K562 (cell line): ENCODE data around the gene FIGNL1. TPM values are rescaled to one million over a fixed set of nuclear protein-coding genes. Genes with fewer than 3 reads are reported as not detected.

Experiments
- ATAC-seq: fragments of 200-7000 bp; cut with Tn5 transposase; 3 replicates; pipeline ENCODE4 v1.9.1; 2020; ENCODE audit warnings: moderate library complexity
- BruUV-seq: library from RNA; stranded (reverse); fragments of 400-500 nt; replicated peaks from 2 replicates; lab custom pipeline; 2021; lab: Mats Ljungman, UMichigan
- CTCF ChIA-PET: fragments of 300-600 bp; formaldehyde crosslinking; extraction: SDS; loops from one replicate; lab custom pipeline; 2021; ENCODE audit warnings: low intra/inter-chr PET ratio; lab: Yijun Ruan, JAX
- POLR2A ChIA-PET: fragments of 300-600, 350-650 bp; sonication (Branson Sonifier 250); formaldehyde crosslinking; extraction: SDS; loops from one replicate; lab custom pipeline; 2021; ENCODE audit warnings: antibody characterized with exemption, inconsistent platforms; lab: Yijun Ruan, JAX
- DNase-seq, 4 experiments: peaks; one replicate each; pipeline versions ENCODE4 v3.0.0 to v3.0.0-alpha.2; 2011 to 2018; ENCODE audit warnings: low spot score in 3 of 4, mixed read lengths in 3 of 4; ENCODE audit errors: extremely low read depth in 1 of 4
- FAIRE-seq: peaks from 2 replicates; lab custom pipeline; 2011; peaks lifted over from hg19 to GRCh38; lab: Jason Lieb, UNC
- H2AFZ ChIP-seq: 2 replicates; pipeline ENCODE4 v1.6.0; 2011; ENCODE audit warnings: low read depth, low read length, control low read depth, inconsistent platforms
- H3K27ac ChIP-seq: fragments of 200-600 bp; 3 replicates; pipeline ENCODE4 v1.8.0; 2011; ENCODE audit warnings: low read depth, mild to moderate bottlenecking, control low read depth, inconsistent platforms, low read length, moderate library complexity, mixed read lengths; ENCODE audit errors: extremely low read depth
- H3K27me3 ChIP-seq, 2 experiments: fragments of 300-600 bp in 1 of 2; 2 replicates in 1 of 2; 3 replicates in 1 of 2; pipeline versions ENCODE4 v1.6.0 to v1.8.0; 2011; ENCODE audit warnings: inconsistent platforms in 2 of 2, low read length in 2 of 2, mild to moderate bottlenecking in 1 of 2, mixed read lengths in 1 of 2, moderate library complexity in 1 of 2; ENCODE audit not compliant: control insufficient read depth in 2 of 2, insufficient read depth in 2 of 2
- H3K36me3 ChIP-seq: fragments of 300-600 bp; 3 replicates; pipeline ENCODE4 v1.8.0; 2011; ENCODE audit warnings: mild to moderate bottlenecking, low read length, inconsistent platforms; ENCODE audit not compliant: control insufficient read depth, insufficient read depth
- H3K4me1 ChIP-seq, 2 experiments: fragments of 200-600 bp in 1 of 2; replicated peaks in 1 of 2; 2 replicates in 1 of 2; 3 replicates in 1 of 2; pipeline versions ENCODE4 v1.5.1 to v1.8.0; 2011; ENCODE audit warnings: inconsistent platforms in 2 of 2, low read length in 2 of 2, mild to moderate bottlenecking in 1 of 2, mixed read lengths in 1 of 2, moderate library complexity in 1 of 2; ENCODE audit not compliant: control insufficient read depth in 2 of 2, insufficient read depth in 2 of 2
- H3K4me2 ChIP-seq: 2 replicates; pipeline ENCODE4 v1.6.1; 2011; ENCODE audit warnings: low read length, control low read depth, inconsistent platforms, mixed read lengths; ENCODE audit not compliant: insufficient read depth
- H3K4me3 ChIP-seq: fragments of 200-600 bp; sonication (generic), shearing (Covaris generic); 2 replicates; pipeline ENCODE4 v1.5.1; 2016; ENCODE audit warnings: control low read depth, inconsistent platforms
- H3K79me2 ChIP-seq: fragments of 200-600 bp; 3 replicates; pipeline ENCODE4 v1.8.0; 2011; ENCODE audit warnings: low read length, inconsistent platforms; ENCODE audit not compliant: control insufficient read depth, insufficient read depth
- H3K9ac ChIP-seq, 2 experiments: 2 replicates each; pipeline versions ENCODE4 v1.6.0 to v1.6.1; 2011; ENCODE audit warnings: low read depth in 2 of 2, low read length in 2 of 2, control low read depth in 1 of 2, inconsistent platforms in 1 of 2, mild to moderate bottlenecking in 1 of 2, mixed read lengths in 1 of 2; ENCODE audit not compliant: insufficient read depth in 1 of 2
- H3K9me1 ChIP-seq: one replicate; pipeline ENCODE4 v1.6.0; 2011; ENCODE audit warnings: inconsistent platforms, mild to moderate bottlenecking, low read length, moderate library complexity; ENCODE audit not compliant: control insufficient read depth, insufficient read depth
- H3K9me3 ChIP-seq: replicated peaks from 2 replicates; pipeline ENCODE4 v1.5.1; 2011; ENCODE audit warnings: low read depth, low read length, inconsistent platforms; ENCODE audit not compliant: control insufficient read depth, insufficient read depth
- H4K20me1 ChIP-seq: replicated peaks from 2 replicates; pipeline ENCODE4 v1.6.1; 2011; ENCODE audit warnings: low read length, inconsistent platforms, mixed read lengths; ENCODE audit not compliant: control insufficient read depth, insufficient read depth
- ARID3A ChIP-seq: IDR thresholded peaks from 2 replicates; pipeline ENCODE4 v1.6.1; 2012; ENCODE audit warnings: low read depth, low read length, improper control_type of control experiment, borderline replicate concordance
- GTF2E2 ChIP-seq: fragments of 200-800 bp; sonication (Bioruptor generic); IDR thresholded peaks from 2 replicates; pipeline ENCODE4 v1.6.1; 2016; ENCODE audit warnings: missing genetic modification characterization, missing compliant biosample characterization
- KDM5B ChIP-seq: fragments of 200-600 bp; sonication (generic); IDR thresholded peaks from 2 replicates; pipeline ENCODE4 v1.6.1; 2012; ENCODE audit warnings: low read depth, mild to moderate bottlenecking, moderate library complexity, low read length, control low read depth, inconsistent platforms; ENCODE audit not compliant: insufficient replicate concordance
- RFX1 ChIP-seq: fragments of 450-650 bp; IDR thresholded peaks from 2 replicates; pipeline ENCODE4 v1.6.1; 2016; ENCODE audit warnings: mild to moderate bottlenecking, moderate library complexity
- ZBTB49 ChIP-seq: sonication (generic); formaldehyde crosslinking; IDR thresholded peaks from 2 replicates; pipeline ENCODE4 v1.8.0; 2022; ENCODE audit warnings: missing genetic modification reagents, mild to moderate bottlenecking, borderline replicate concordance
- ZNF644 ChIP-seq: fragments of 200-800 bp; sonication (Bioruptor generic); IDR thresholded peaks from 2 replicates; pipeline ENCODE4 v1.6.1; 2016; ENCODE audit warnings: low read depth, missing genetic modification characterization, missing compliant biosample characterization
- ZNF76 ChIP-seq: fragments of 250-450 bp; sonication (Bioruptor Pico); IDR thresholded peaks from 2 replicates; pipeline ENCODE4 v1.4.0; 2020; ENCODE audit warnings: mild to moderate bottlenecking, moderate library complexity, borderline replicate concordance
- ZNF830 ChIP-seq: fragments of 250-450 bp; sonication (Bioruptor Pico); IDR thresholded peaks from 2 replicates; pipeline ENCODE4 v1.5.0; 2021; ENCODE audit warnings: mild to moderate bottlenecking
- in situ Hi-C: fragments of 300-500 bp; cut with MboI; formaldehyde crosslinking; loops from 4 replicates; pipeline ENCODE4 v1.15.0; 2018; ENCODE audit warnings: inconsistent platforms, mixed read lengths
- intact Hi-C: fragments of 100-400 bp; cut with micrococcal nuclease; formaldehyde crosslinking; loops from 2 replicates; pipeline ENCODE4 v1.14.2; 2022
- polyA plus RNA-seq, 8 experiments: library from polyadenylated mRNA; depleted of rRNA in 4 of 8; stranded (reverse) in 5 of 8; unstranded in 3 of 8; fragments of >200 nt; fragmentation: Nextera tagmentation in 2 of 8; fragmentation: Illumina TruSeq in 1 of 8; extraction: Ambion mirVana in 2 of 8; extraction: Trizol in 1 of 8; gene quantifications; 2 replicates each; pipeline versions ENCODE4 v1.2.1 to v1.2.3, GENCODE V29; 2011 to 2014; ENCODE audit warnings: inconsistent platforms in 1 of 8, missing spikeins in 1 of 8
- total RNA-seq, 7 experiments: library from RNA; depleted of rRNA in 6 of 7; stranded (reverse); fragments of >200 nt in 6 of 7; fragmentation: Illumina TruSeq in 2 of 7; extraction: Trizol in 2 of 7; gene quantifications; 2 replicates each; pipeline versions ENCODE4 v1.2.1 to v1.2.3, GENCODE V29; 2011 to 2021; ENCODE audit warnings: low replicate concordance in 1 of 7

The FIGNL1 gene
- total and polyA plus RNA-seq, 9 of the 15 experiments (the other 6 are each of a cell fraction or from before 2014, with no cell fraction given), result 15.5 to 48.3 (median 27.6) TPM

GRCh38 chr7:50455658-50456057 is 5.5 kb upstream of the FIGNL1 start:
- no peak for TF ChIP-seq ZNF644
- TF ChIP-seq ZNF76 (CRISPR knock-in tag), result no peak
- no peak for TF ChIP-seq GTF2E2 (tag)
- no peak for TF ChIP-seq ZBTB49 (CRISPR knock-in tag)
- TF ChIP-seq ARID3A, result no peak
- no peak for TF ChIP-seq KDM5B
- no peak for TF ChIP-seq RFX1
- TF ChIP-seq ZNF830 (CRISPR knock-in tag), result no peak
- intact Hi-C loops, result no loop called here
- ChIA-PET CTCF (no interaction called here), POLR2A (no interaction called here)
- Histone ChIP-seq H3K4me3 (no peak overlapping the region), H3K79me2 (no peaks in the 10 kb centered on the region), H3K4me2 (no peak overlapping the region), H3K27me3 (peaks cover 9 to 20% of the 10 kb centered on the region in 2 experiments), H3K9ac (no peak overlapping the region), H4K20me1 (no peaks in the 10 kb centered on the region), H3K4me1 (peaks cover 0 to 3% of the 10 kb centered on the region in 2 experiments; a peak in 2 of 5 replicates), H2AFZ (no peak overlapping the region), H3K27ac (no peak overlapping the region), H3K9me1 (no peaks in the 10 kb centered on the region), H3K9me3 (no peaks in the 10 kb centered on the region), H3K36me3 (no peaks in the 10 kb centered on the region)
- in situ Hi-C loops, result loop anchor here (10.0 kb wide), 1 partner anchor 689 kb away; no protein-coding TSS in a partner anchor
- FAIRE-seq (no peak), ATAC-seq (no peak), DNase-seq (no peak)
- BruUV-seq, result no TSS peak
